Measurements from ENCODE around the gene MIDN.

DNA sequence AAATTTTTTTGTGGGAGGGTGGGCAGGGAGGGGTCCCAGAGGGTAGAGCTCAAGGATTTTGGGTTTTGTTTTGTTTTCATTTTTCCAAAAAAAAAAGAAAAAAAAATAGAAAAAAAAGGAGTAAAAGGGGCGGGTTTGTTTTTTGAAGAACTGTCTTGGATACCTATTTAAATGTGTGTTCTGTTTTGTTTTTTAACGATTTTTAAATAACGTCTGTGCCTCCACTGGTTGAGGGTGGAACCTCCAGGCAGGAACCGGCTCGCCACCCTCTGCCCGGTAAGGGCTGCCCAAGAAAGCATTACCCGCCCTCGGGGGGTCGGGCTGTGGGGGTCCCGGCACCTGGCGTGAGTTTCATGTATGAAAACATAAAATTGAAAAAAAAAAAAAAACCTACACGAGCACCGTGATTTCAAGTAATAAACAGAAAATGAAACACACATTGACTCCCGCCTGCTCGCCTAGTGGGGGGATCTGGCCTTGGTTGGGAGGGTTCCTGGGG, 10.4 kb downstream of the MIDN start:
- no peak for TF ChIP-seq GATA2 (IDR thresholded peaks at IDR 0.05; ENCODE audit: low read depth, low read length)
- no peak for TF ChIP-seq GATA3 (IDR thresholded peaks at IDR 0.05; ENCODE audit: low read depth, low read length)

All from SH-SY5Y (cell line).